GM23338 (cell line): ENCODE data around the gene PRM1. TPM values are rescaled to one million over a fixed set of nuclear protein-coding genes. Genes with fewer than 3 reads are reported as not detected.

ENCODE experiments used
- ATAC-seq: fragments of 200-7000 bp; cut with Tn5 transposase; 3 replicates; pipeline ENCODE4 v1.9.1; 2020
- DNase-seq: peaks from one replicate; pipeline ENCODE4 v3.0.0-alpha.2; 2015; ENCODE audit warnings: low spot score
- H2AFZ ChIP-seq: fragments of 200-600 bp; sonication (generic); 2 replicates; pipeline ENCODE4 v1.8.0; 2016; ENCODE audit warnings: antibody characterized with exemption, mild to moderate bottlenecking, moderate library complexity
- H3F3A ChIP-seq: fragments of 200-600 bp; sonication (generic); replicated peaks from 2 replicates; pipeline ENCODE4 v1.8.0; 2017; ENCODE audit warnings: antibody characterized with exemption, mixed run types, low read depth
- H3K27ac ChIP-seq: fragments of 200-600 bp; sonication (generic); 2 replicates; pipeline ENCODE4 v1.6.1; 2016; ENCODE audit warnings: low read depth
- H3K27me3 ChIP-seq: fragments of 200-600 bp; sonication (generic); 2 replicates; pipeline ENCODE4 v1.8.0; 2016; ENCODE audit warnings: mild to moderate bottlenecking, mixed run types, moderate library complexity; ENCODE audit not compliant: insufficient read depth
- H3K36me3 ChIP-seq: fragments of 200-600 bp; sonication (generic); 2 replicates; pipeline ENCODE4 v1.8.0; 2016; ENCODE audit warnings: mild to moderate bottlenecking; ENCODE audit not compliant: insufficient read depth
- H3K4me1 ChIP-seq: fragments of 200-600 bp; sonication (generic); 2 replicates; pipeline ENCODE4 v1.8.0; 2016; ENCODE audit warnings: mild to moderate bottlenecking, moderate library complexity; ENCODE audit not compliant: insufficient read depth
- H3K4me2 ChIP-seq: fragments of 200-600 bp; sonication (generic); 2 replicates; pipeline ENCODE4 v1.7.1; 2017; ENCODE audit warnings: mixed run types
- H3K4me3 ChIP-seq: fragments of 200-600 bp; sonication (generic); 2 replicates; pipeline ENCODE4 v1.6.1; 2016; ENCODE audit warnings: mixed run types
- H3K79me2 ChIP-seq: fragments of 200-600 bp; sonication (generic); replicated peaks from 2 replicates; pipeline ENCODE4 v1.8.0; 2017; ENCODE audit warnings: mild to moderate bottlenecking; ENCODE audit not compliant: insufficient read depth
- H3K9me2 ChIP-seq: fragments of 200-600 bp; sonication (generic); 2 replicates; pipeline ENCODE4 v1.8.0; 2017; ENCODE audit not compliant: insufficient read depth
- H4K20me1 ChIP-seq: fragments of 200-600 bp; sonication (generic); replicated peaks from 2 replicates; pipeline ENCODE4 v1.8.0; 2017; ENCODE audit warnings: mild to moderate bottlenecking; ENCODE audit not compliant: insufficient read depth
- H3K27ac Mint-ChIP-seq: 2 replicates; pipeline ENCODE4 v1.8.0; 2020; ENCODE audit warnings: inconsistent platforms, mild to moderate bottlenecking, moderate library complexity, mixed read lengths
- H3K27me3 Mint-ChIP-seq: 3 replicates; pipeline ENCODE4 v1.8.0; 2022; ENCODE audit warnings: low read depth, mild to moderate bottlenecking, moderate library complexity, mixed read lengths, inconsistent platforms; ENCODE audit not compliant: insufficient read depth, poor library complexity
- H3K36me3 Mint-ChIP-seq: 3 replicates; pipeline ENCODE4 v1.8.0; 2021; ENCODE audit warnings: low read depth, mild to moderate bottlenecking, inconsistent platforms, moderate library complexity, mixed read lengths
- H3K4me1 Mint-ChIP-seq: 3 replicates; pipeline ENCODE4 v1.8.0; 2020; ENCODE audit warnings: mild to moderate bottlenecking, inconsistent platforms, mixed read lengths
- H3K4me3 Mint-ChIP-seq: 3 replicates; pipeline ENCODE4 v1.8.0; 2021; ENCODE audit warnings: moderate library complexity, mild to moderate bottlenecking, inconsistent platforms, mixed read lengths
- H3K9me3 Mint-ChIP-seq: 3 replicates; pipeline ENCODE4 v1.8.0; 2020; ENCODE audit warnings: moderate library complexity, mild to moderate bottlenecking, inconsistent platforms, mixed read lengths
- CREB1 ChIP-seq: fragments of 250-450 bp; sonication (Bioruptor Pico); IDR thresholded peaks from 2 replicates; pipeline ENCODE4 v1.5.0; 2020; ENCODE audit warnings: low read depth, mild to moderate bottlenecking, moderate library complexity
- EZH2 ChIP-seq: fragments of 200-600 bp; sonication (generic); IDR thresholded peaks from one replicate; pipeline ENCODE4 v1.8.0; 2017; ENCODE audit warnings: antibody characterized with exemption, mild to moderate bottlenecking, low read depth; ENCODE audit not compliant: unreplicated experiment
- EZH2phosphoT487 ChIP-seq: fragments of 200-600 bp; sonication (generic); IDR thresholded peaks from one replicate; pipeline ENCODE4 v1.8.1; 2018; ENCODE audit warnings: antibody characterized with exemption; ENCODE audit not compliant: unreplicated experiment
- JUNB ChIP-seq: IDR thresholded peaks from one replicate; pipeline ENCODE4 v1.6.1; 2016; ENCODE audit warnings: antibody characterized with exemption; ENCODE audit not compliant: unreplicated experiment
- NANOG ChIP-seq: IDR thresholded peaks from 2 replicates; pipeline ENCODE4 v1.6.1; 2016; ENCODE audit warnings: antibody characterized with exemption, borderline replicate concordance
- POLR2AphosphoS5 ChIP-seq: IDR thresholded peaks from 2 replicates; pipeline ENCODE4 v1.6.1; 2016; ENCODE audit warnings: antibody characterized with exemption, low read depth
- STAT1 ChIP-seq: IDR thresholded peaks from one replicate; pipeline ENCODE4 v1.6.1; 2016; ENCODE audit warnings: antibody characterized with exemption; ENCODE audit not compliant: unreplicated experiment
- ZNF114 ChIP-seq: fragments of 250-450 bp; sonication (Bioruptor Pico); IDR thresholded peaks from 2 replicates; pipeline ENCODE4 v1.5.0; 2020; ENCODE audit warnings: mild to moderate bottlenecking, moderate library complexity
- ZNF331 ChIP-seq: fragments of 250-450 bp; sonication (Bioruptor Pico); IDR thresholded peaks from 2 replicates; pipeline ENCODE4 v1.5.0; 2020; ENCODE audit warnings: low read depth, mild to moderate bottlenecking, moderate library complexity
- polyA plus RNA-seq: library from polyadenylated mRNA; unstranded; fragments of >200 nt; fragmentation: Nextera tagmentation; extraction: Ambion mirVana; gene quantifications from 2 replicates; pipeline ENCODE4 v1.2.1, GENCODE V29; 2016
- total RNA-seq: library from RNA; depleted of rRNA; stranded (reverse); fragments of >200 nt; shearing (Covaris generic); gene quantifications from 2 replicates; pipeline ENCODE4 v1.2.3, GENCODE V29; 2014
- TF ChIP-seq, protein P1 (sequence below), 2 experiments: fragments of 200-600 bp in 1 of 2; sonication (generic) in 1 of 2; conservative IDR thresholded peaks; 2 replicates each; pipeline versions ENCODE4 v1.5.1 to v1.6.1; 2016 to 2017; ENCODE audit warnings: antibody characterized with exemption in 2 of 2, low read depth in 2 of 2, mild to moderate bottlenecking in 2 of 2, moderate library complexity in 1 of 2
- TF ChIP-seq, protein P2 (sequence below): fragments of 250-450 bp; sonication (Bioruptor Pico); IDR thresholded peaks from 2 replicates; pipeline ENCODE4 v1.5.0; 2020; ENCODE audit warnings: mild to moderate bottlenecking, moderate library complexity
- TF ChIP-seq, protein P3 (sequence below): IDR thresholded peaks from 2 replicates; pipeline ENCODE4 v1.6.1; 2016; ENCODE audit warnings: antibody characterized with exemption
- TF ChIP-seq, protein P4 (sequence below): IDR thresholded peaks from one replicate; pipeline ENCODE4 v1.6.1; 2018; ENCODE audit warnings: antibody characterized with exemption; ENCODE audit not compliant: unreplicated experiment

PRM1 gene
- total and polyA plus RNA-seq, 2 experiments from 2014 or later = 1.2 TPM; not detected in 1

DNA sequence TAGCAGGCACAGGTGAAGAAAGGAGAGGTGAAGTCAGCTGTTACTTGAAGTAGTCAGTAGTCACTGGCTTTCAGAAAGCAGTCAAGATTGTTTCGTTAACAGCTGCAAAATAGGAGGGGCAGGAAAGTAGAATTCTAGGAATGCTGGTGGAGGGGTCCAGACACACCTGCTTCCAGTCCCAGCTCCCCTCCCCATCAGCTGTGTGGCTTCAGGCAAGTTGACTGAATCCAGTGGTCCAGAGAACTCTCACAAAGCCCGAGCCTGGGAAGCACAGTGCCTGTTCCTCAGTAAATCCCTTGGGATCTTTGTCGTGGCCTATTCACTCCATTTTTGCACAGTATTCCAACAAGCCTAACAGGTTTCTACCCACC, 20.5 kb downstream of the PRM1 start:
- no peaks in the 10 kb centered on the region for H3K36me3 Mint-ChIP-seq
- H3K27ac Mint-ChIP-seq = no peak overlapping the region
- H3K9me2 ChIP-seq = no peaks in the 10 kb centered on the region
- ATAC-seq (no peak), DNase-seq (peak; percentile 65)
- H2AFZ ChIP-seq = no peak overlapping the region
- no peak for TF ChIP-seq NANOG
- no peak for TF ChIP-seq CREB1
- TF ChIP-seq STAT1 = no peak
- no peak for TF ChIP-seq EZH2
- TF ChIP-seq, protein P1, sequence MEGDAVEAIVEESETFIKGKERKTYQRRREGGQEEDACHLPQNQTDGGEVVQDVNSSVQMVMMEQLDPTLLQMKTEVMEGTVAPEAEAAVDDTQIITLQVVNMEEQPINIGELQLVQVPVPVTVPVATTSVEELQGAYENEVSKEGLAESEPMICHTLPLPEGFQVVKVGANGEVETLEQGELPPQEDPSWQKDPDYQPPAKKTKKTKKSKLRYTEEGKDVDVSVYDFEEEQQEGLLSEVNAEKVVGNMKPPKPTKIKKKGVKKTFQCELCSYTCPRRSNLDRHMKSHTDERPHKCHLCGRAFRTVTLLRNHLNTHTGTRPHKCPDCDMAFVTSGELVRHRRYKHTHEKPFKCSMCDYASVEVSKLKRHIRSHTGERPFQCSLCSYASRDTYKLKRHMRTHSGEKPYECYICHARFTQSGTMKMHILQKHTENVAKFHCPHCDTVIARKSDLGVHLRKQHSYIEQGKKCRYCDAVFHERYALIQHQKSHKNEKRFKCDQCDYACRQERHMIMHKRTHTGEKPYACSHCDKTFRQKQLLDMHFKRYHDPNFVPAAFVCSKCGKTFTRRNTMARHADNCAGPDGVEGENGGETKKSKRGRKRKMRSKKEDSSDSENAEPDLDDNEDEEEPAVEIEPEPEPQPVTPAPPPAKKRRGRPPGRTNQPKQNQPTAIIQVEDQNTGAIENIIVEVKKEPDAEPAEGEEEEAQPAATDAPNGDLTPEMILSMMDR (conservative IDR thresholded peaks at IDR 0.05; ENCODE audit: low read depth in 2 of 2) = no peak
- TF ChIP-seq POLR2AphosphoS5 = no peak
- no peak for TF ChIP-seq EZH2phosphoT487
- TF ChIP-seq JUNB = no peak
- TF ChIP-seq, protein P2, sequence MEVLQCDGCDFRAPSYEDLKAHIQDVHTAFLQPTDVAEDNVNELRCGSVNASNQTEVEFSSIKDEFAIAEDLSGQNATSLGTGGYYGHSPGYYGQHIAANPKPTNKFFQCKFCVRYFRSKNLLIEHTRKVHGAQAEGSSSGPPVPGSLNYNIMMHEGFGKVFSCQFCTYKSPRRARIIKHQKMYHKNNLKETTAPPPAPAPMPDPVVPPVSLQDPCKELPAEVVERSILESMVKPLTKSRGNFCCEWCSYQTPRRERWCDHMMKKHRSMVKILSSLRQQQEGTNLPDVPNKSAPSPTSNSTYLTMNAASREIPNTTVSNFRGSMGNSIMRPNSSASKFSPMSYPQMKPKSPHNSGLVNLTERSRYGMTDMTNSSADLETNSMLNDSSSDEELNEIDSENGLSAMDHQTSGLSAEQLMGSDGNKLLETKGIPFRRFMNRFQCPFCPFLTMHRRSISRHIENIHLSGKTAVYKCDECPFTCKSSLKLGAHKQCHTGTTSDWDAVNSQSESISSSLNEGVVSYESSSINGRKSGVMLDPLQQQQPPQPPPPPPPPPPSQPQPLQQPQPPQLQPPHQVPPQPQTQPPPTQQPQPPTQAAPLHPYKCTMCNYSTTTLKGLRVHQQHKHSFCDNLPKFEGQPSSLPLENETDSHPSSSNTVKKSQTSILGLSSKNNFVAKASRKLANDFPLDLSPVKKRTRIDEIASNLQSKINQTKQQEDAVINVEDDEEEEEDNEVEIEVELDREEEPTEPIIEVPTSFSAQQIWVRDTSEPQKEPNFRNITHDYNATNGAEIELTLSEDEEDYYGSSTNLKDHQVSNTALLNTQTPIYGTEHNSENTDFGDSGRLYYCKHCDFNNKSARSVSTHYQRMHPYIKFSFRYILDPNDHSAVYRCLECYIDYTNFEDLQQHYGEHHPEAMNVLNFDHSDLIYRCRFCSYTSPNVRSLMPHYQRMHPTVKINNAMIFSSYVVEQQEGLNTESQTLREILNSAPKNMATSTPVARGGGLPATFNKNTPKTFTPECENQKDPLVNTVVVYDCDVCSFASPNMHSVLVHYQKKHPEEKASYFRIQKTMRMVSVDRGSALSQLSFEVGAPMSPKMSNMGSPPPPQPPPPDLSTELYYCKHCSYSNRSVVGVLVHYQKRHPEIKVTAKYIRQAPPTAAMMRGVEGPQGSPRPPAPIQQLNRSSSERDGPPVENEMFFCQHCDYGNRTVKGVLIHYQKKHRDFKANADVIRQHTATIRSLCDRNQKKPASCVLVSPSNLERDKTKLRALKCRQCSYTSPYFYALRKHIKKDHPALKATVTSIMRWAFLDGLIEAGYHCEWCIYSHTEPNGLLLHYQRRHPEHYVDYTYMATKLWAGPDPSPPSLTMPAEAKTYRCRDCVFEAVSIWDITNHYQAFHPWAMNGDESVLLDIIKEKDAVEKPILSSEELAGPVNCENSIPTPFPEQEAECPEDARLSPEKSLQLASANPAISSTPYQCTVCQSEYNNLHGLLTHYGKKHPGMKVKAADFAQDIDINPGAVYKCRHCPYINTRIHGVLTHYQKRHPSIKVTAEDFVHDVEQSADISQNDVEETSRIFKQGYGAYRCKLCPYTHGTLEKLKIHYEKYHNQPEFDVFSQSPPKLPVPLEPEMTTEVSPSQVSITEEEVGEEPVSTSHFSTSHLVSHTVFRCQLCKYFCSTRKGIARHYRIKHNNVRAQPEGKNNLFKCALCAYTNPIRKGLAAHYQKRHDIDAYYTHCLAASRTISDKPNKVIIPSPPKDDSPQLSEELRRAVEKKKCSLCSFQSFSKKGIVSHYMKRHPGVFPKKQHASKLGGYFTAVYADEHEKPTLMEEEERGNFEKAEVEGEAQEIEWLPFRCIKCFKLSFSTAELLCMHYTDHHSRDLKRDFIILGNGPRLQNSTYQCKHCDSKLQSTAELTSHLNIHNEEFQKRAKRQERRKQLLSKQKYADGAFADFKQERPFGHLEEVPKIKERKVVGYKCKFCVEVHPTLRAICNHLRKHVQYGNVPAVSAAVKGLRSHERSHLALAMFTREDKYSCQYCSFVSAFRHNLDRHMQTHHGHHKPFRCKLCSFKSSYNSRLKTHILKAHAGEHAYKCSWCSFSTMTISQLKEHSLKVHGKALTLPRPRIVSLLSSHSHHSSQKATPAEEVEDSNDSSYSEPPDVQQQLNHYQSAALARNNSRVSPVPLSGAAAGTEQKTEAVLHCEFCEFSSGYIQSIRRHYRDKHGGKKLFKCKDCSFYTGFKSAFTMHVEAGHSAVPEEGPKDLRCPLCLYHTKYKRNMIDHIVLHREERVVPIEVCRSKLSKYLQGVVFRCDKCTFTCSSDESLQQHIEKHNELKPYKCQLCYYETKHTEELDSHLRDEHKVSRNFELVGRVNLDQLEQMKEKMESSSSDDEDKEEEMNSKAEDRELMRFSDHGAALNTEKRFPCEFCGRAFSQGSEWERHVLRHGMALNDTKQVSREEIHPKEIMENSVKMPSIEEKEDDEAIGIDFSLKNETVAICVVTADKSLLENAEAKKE (CRISPR knock-in tag) = no peak
- TF ChIP-seq ZNF331 (CRISPR knock-in tag) = no peak
- TF ChIP-seq, protein P3, sequence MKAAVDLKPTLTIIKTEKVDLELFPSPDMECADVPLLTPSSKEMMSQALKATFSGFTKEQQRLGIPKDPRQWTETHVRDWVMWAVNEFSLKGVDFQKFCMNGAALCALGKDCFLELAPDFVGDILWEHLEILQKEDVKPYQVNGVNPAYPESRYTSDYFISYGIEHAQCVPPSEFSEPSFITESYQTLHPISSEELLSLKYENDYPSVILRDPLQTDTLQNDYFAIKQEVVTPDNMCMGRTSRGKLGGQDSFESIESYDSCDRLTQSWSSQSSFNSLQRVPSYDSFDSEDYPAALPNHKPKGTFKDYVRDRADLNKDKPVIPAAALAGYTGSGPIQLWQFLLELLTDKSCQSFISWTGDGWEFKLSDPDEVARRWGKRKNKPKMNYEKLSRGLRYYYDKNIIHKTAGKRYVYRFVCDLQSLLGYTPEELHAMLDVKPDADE = no peak
- TF ChIP-seq, protein P4, sequence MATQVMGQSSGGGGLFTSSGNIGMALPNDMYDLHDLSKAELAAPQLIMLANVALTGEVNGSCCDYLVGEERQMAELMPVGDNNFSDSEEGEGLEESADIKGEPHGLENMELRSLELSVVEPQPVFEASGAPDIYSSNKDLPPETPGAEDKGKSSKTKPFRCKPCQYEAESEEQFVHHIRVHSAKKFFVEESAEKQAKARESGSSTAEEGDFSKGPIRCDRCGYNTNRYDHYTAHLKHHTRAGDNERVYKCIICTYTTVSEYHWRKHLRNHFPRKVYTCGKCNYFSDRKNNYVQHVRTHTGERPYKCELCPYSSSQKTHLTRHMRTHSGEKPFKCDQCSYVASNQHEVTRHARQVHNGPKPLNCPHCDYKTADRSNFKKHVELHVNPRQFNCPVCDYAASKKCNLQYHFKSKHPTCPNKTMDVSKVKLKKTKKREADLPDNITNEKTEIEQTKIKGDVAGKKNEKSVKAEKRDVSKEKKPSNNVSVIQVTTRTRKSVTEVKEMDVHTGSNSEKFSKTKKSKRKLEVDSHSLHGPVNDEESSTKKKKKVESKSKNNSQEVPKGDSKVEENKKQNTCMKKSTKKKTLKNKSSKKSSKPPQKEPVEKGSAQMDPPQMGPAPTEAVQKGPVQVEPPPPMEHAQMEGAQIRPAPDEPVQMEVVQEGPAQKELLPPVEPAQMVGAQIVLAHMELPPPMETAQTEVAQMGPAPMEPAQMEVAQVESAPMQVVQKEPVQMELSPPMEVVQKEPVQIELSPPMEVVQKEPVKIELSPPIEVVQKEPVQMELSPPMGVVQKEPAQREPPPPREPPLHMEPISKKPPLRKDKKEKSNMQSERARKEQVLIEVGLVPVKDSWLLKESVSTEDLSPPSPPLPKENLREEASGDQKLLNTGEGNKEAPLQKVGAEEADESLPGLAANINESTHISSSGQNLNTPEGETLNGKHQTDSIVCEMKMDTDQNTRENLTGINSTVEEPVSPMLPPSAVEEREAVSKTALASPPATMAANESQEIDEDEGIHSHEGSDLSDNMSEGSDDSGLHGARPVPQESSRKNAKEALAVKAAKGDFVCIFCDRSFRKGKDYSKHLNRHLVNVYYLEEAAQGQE = no peak
- TF ChIP-seq ZNF114 = no peak
- H3K36me3 ChIP-seq = no peaks in the 10 kb centered on the region
- H3F3A ChIP-seq = peaks cover 6% of the 10 kb centered on the region
- H3K27me3 Mint-ChIP-seq = peaks cover 14% of the 10 kb centered on the region
- H3K27me3 ChIP-seq = no peaks in the 10 kb centered on the region
- H3K4me2 ChIP-seq = no peak overlapping the region
- peaks cover 3% of the 10 kb centered on the region for H3K79me2 ChIP-seq
- no peaks in the 10 kb centered on the region for H4K20me1 ChIP-seq
- H3K4me1 Mint-ChIP-seq = peaks cover 12% of the 10 kb centered on the region
- H3K4me3 Mint-ChIP-seq = no peak overlapping the region; the same call in 2 of the 3 replicates
- H3K27ac ChIP-seq = no peak overlapping the region
- H3K4me3 ChIP-seq = no peak overlapping the region
- H3K4me1 ChIP-seq = peaks cover 4% of the 10 kb centered on the region; the same call in 1 of the 2 replicates
- H3K9me3 Mint-ChIP-seq = no peaks in the 10 kb centered on the region; the same call in 2 of the 3 replicates
